SJSA1 (cell line): Measurements from ENCODE around the gene GALNT11. TPM values are rescaled to one million over a fixed set of nuclear protein-coding genes. Genes with fewer than 3 reads are reported as not detected.

Experiments used
- DNase-seq, 2 experiments: peaks; one replicate each; pipeline ENCODE4 v3.0.0-alpha.2; 2015 to 2020; ENCODE audit warnings: low spot score in 2 of 2, low read depth in 1 of 2
- H3K27ac ChIP-seq: fragments of 250-450 bp; sonication (Bioruptor Pico); 2 replicates; pipeline ENCODE4 v1.5.1; 2020; ENCODE audit warnings: mild to moderate bottlenecking, moderate library complexity
- H3K27me3 ChIP-seq: fragments of 250-450 bp; sonication (Bioruptor Pico); replicated peaks from 2 replicates; pipeline ENCODE4 v1.5.1; 2020; ENCODE audit warnings: mild to moderate bottlenecking, moderate library complexity
- H3K36me3 ChIP-seq: fragments of 250-450 bp; sonication (Bioruptor Pico); 2 replicates; pipeline ENCODE4 v1.5.1; 2020; ENCODE audit warnings: mild to moderate bottlenecking
- H3K4me1 ChIP-seq: fragments of 250-450 bp; sonication (Bioruptor Pico); replicated peaks from 2 replicates; pipeline ENCODE4 v1.6.1; 2021; ENCODE audit warnings: mild to moderate bottlenecking
- H3K4me3 ChIP-seq: fragments of 250-450 bp; sonication (Bioruptor Pico); 2 replicates; pipeline ENCODE4 v1.5.1; 2020; ENCODE audit warnings: mild to moderate bottlenecking
- H3K9me3 ChIP-seq: fragments of 250-450 bp; sonication (Bioruptor Pico); replicated peaks from 2 replicates; pipeline ENCODE4 v1.5.1; 2020; ENCODE audit warnings: mild to moderate bottlenecking
- total RNA-seq: library from RNA; depleted of rRNA; stranded (reverse); fragments of >200 nt; shearing (Covaris generic); gene quantifications from 2 replicates; pipeline ENCODE4 v1.2.3, GENCODE V29; 2014; rRNA removed

The GALNT11 gene
- total RNA-seq = 42.9 and 48.8 TPM in 2 replicates

- Histone ChIP-seq H3K36me3 (peaks cover 26% of the 10 kb centered on the region), H3K9me3 (no peaks in the 10 kb centered on the region; the same call in 1 of the 2 replicates), H3K4me1 (peaks cover 11% of the 10 kb centered on the region), H3K27me3 (no peaks in the 10 kb centered on the region), H3K27ac (peak within 1 kb of the TSS; percentile 69), H3K4me3 (peak within 1 kb of the TSS; percentile 89)
- peak; percentile 82 to 89 for DNase-seq
Measured at GRCh38 chr7:152025077-152025936, at the start of gene GALNT11. TSS of gene GALNT11 (plus strand) at chr7:152025674. CDS start at chr7:152094228, 68,554 bp downstream.

- Histone ChIP-seq H3K27ac (no peak overlapping the region), H3K4me1 (no peaks in the 10 kb centered on the region), H3K9me3 (no peaks in the 10 kb centered on the region), H3K4me3 (no peak overlapping the region), H3K27me3 (no peaks in the 10 kb centered on the region), H3K36me3 (no peaks in the 10 kb centered on the region)
- DNase-seq = no peak
Measured at GRCh38 chr7:151978616-151979015, 46.9 kb upstream of the GALNT11 start.

- no peak overlapping the region for H3K27ac ChIP-seq
- no peaks in the 10 kb centered on the region for H3K36me3 ChIP-seq
- DNase-seq = no peak
- H3K27me3 ChIP-seq = no peaks in the 10 kb centered on the region
- H3K4me1 ChIP-seq = no peaks in the 10 kb centered on the region
- H3K4me3 ChIP-seq = no peak overlapping the region
- no peaks in the 10 kb centered on the region for H3K9me3 ChIP-seq
Measured at GRCh38 chr7:151981223-151981622, 44.3 kb upstream of the GALNT11 start.

GRCh38 chr7:151982806-151983205, 42.7 kb upstream of the GALNT11 start:
- H3K27ac ChIP-seq = no peak overlapping the region
- H3K36me3 ChIP-seq = no peaks in the 10 kb centered on the region
- DNase-seq = no peak
- H3K4me3 ChIP-seq = no peak overlapping the region
- H3K9me3 ChIP-seq = no peaks in the 10 kb centered on the region
- no peaks in the 10 kb centered on the region for H3K4me1 ChIP-seq
- no peaks in the 10 kb centered on the region for H3K27me3 ChIP-seq

GRCh38 chr7:151984612-151985011, 40.9 kb upstream of the GALNT11 start:
- Histone ChIP-seq H3K9me3 (no peaks in the 10 kb centered on the region), H3K4me1 (no peaks in the 10 kb centered on the region), H3K4me3 (no peak overlapping the region), H3K27ac (no peak overlapping the region), H3K27me3 (no peaks in the 10 kb centered on the region), H3K36me3 (no peaks in the 10 kb centered on the region)
- no peak for DNase-seq

GRCh38 chr7:151987748-151988529, 37.5 kb upstream of the GALNT11 start:
- Histone ChIP-seq H3K36me3 (no peaks in the 10 kb centered on the region), H3K9me3 (no peaks in the 10 kb centered on the region), H3K27me3 (no peaks in the 10 kb centered on the region), H3K27ac (no peak overlapping the region), H3K4me1 (no peaks in the 10 kb centered on the region), H3K4me3 (no peak overlapping the region)
- no peak for DNase-seq

- Histone ChIP-seq H3K9me3 (no peaks in the 10 kb centered on the region), H3K4me1 (no peaks in the 10 kb centered on the region), H3K4me3 (no peak overlapping the region), H3K27ac (no peak overlapping the region), H3K36me3 (no peaks in the 10 kb centered on the region), H3K27me3 (no peaks in the 10 kb centered on the region)
- DNase-seq = peak; percentile 34 to 66
Measured at GRCh38 chr7:151992375-151992774, 33.1 kb upstream of the GALNT11 start.

GRCh38 chr7:151993977-151994676, 31.3 kb upstream of the GALNT11 start:
- Histone ChIP-seq H3K4me3 (no peak overlapping the region), H3K9me3 (no peaks in the 10 kb centered on the region), H3K4me1 (no peaks in the 10 kb centered on the region), H3K27me3 (no peaks in the 10 kb centered on the region), H3K36me3 (no peaks in the 10 kb centered on the region), H3K27ac (no peak overlapping the region)
- DNase-seq = no peak

- H3K27me3 ChIP-seq = no peaks in the 10 kb centered on the region
- DNase-seq = no peak
- peaks cover 9% of the 10 kb centered on the region for H3K4me1 ChIP-seq
Measured at GRCh38 chr7:151999424-152000090, 25.9 kb upstream of the GALNT11 start.

GRCh38 chr7:152000191-152000590, 25.3 kb upstream of the GALNT11 start:
- Histone ChIP-seq H3K27me3 (no peaks in the 10 kb centered on the region), H3K9me3 (no peaks in the 10 kb centered on the region), H3K27ac (peak overlapping the region; percentile 2), H3K4me1 (peaks cover 9% of the 10 kb centered on the region), H3K4me3 (no peak overlapping the region), H3K36me3 (no peaks in the 10 kb centered on the region)
- peak; percentile 57 to 66 for DNase-seq

More at GRCh38 chr7:151999424-152000090, 25.9 kb upstream of the GALNT11 start:
- H3K36me3 ChIP-seq = no peaks in the 10 kb centered on the region
- no peak overlapping the region for H3K4me3 ChIP-seq
- H3K27ac ChIP-seq = peak overlapping the region; percentile 2
- H3K9me3 ChIP-seq = no peaks in the 10 kb centered on the region

- H3K4me3 ChIP-seq = no peak overlapping the region
- H3K27ac ChIP-seq = peak overlapping the region; percentile 45
- DNase-seq = peak; percentile 54 to 59
- H3K27me3 ChIP-seq = no peaks in the 10 kb centered on the region
- peaks cover 6% of the 10 kb centered on the region for H3K4me1 ChIP-seq
- H3K9me3 ChIP-seq = no peaks in the 10 kb centered on the region
- no peaks in the 10 kb centered on the region for H3K36me3 ChIP-seq
Measured at GRCh38 chr7:152006336-152006735, 19.1 kb upstream of the GALNT11 start.

- no peak overlapping the region for H3K27ac ChIP-seq
- H3K36me3 ChIP-seq = no peaks in the 10 kb centered on the region
- no peaks in the 10 kb centered on the region for H3K27me3 ChIP-seq
- H3K4me1 ChIP-seq = no peaks in the 10 kb centered on the region
- DNase-seq = no peak
- H3K9me3 ChIP-seq = no peaks in the 10 kb centered on the region
- H3K4me3 ChIP-seq = no peak overlapping the region
Measured at GRCh38 chr7:152011860-152012259, 13.6 kb upstream of the GALNT11 start.

GRCh38 chr7:152013230-152013629, 12.2 kb upstream of the GALNT11 start:
- no peak for DNase-seq
- no peaks in the 10 kb centered on the region for H3K27me3 ChIP-seq
- no peak overlapping the region for H3K27ac ChIP-seq
- H3K4me1 ChIP-seq = no peaks in the 10 kb centered on the region
- H3K4me3 ChIP-seq = no peak overlapping the region
- H3K9me3 ChIP-seq = no peaks in the 10 kb centered on the region
- H3K36me3 ChIP-seq = no peaks in the 10 kb centered on the region
